DND-41 (cell line): Measurements from ENCODE around the gene HS3ST3B1.
A peak's percentile ranks its signal among the peaks of the same experiment; 100 is the strongest.

Experiments used
- ATAC-seq: fragments of 200-7000 bp; cut with Tn5 transposase; 3 replicates; pipeline ENCODE4 v1.9.1; 2021; ENCODE audit warnings: low read depth; ENCODE audit not compliant: insufficient read depth
- DNase-seq: peaks from one replicate; pipeline ENCODE4 v3.0.0-alpha.2; 2020
- H2AFZ ChIP-seq: 2 replicates; pipeline ENCODE4 v1.6.0; 2012; ENCODE audit warnings: low read depth, low read length
- H3K27ac ChIP-seq: 2 replicates; pipeline ENCODE4 v1.5.1; 2012; ENCODE audit warnings: low read length, inconsistent platforms
- H3K27me3 ChIP-seq: fragments of 200-600 bp; sonication (generic); 2 replicates; pipeline ENCODE4 v1.6.0; 2012; ENCODE audit warnings: low read length, mild to moderate bottlenecking, inconsistent platforms; ENCODE audit not compliant: insufficient read depth, poor library complexity
- H3K36me3 ChIP-seq: 2 replicates; pipeline ENCODE4 v1.5.1; 2012; ENCODE audit warnings: low read length, inconsistent platforms; ENCODE audit not compliant: insufficient read depth
- H3K4me1 ChIP-seq: 2 replicates; pipeline ENCODE4 v1.5.1; 2012; ENCODE audit warnings: mild to moderate bottlenecking, low read length; ENCODE audit not compliant: insufficient read depth
- H3K4me2 ChIP-seq: 2 replicates; pipeline ENCODE4 v1.6.0; 2012; ENCODE audit warnings: mild to moderate bottlenecking, moderate library complexity, low read length, inconsistent platforms; ENCODE audit not compliant: insufficient read depth
- H3K4me3 ChIP-seq, 2 experiments: fragments of 200-600 bp in 1 of 2; shearing (Covaris generic) in 1 of 2; 2 replicates each; pipeline ENCODE4 v1.5.1; 2012 to 2016; ENCODE audit warnings: inconsistent platforms in 2 of 2, low read length in 2 of 2, mild to moderate bottlenecking in 2 of 2, low read depth in 1 of 2, moderate library complexity in 1 of 2
- H3K79me2 ChIP-seq: 2 replicates; pipeline ENCODE4 v1.6.0; 2012; ENCODE audit warnings: low read length, inconsistent platforms; ENCODE audit not compliant: insufficient read depth
- H3K9ac ChIP-seq: 2 replicates; pipeline ENCODE4 v1.6.0; 2012; ENCODE audit warnings: low read depth, mild to moderate bottlenecking, inconsistent platforms, low read length, moderate library complexity
- H3K9me3 ChIP-seq: 2 replicates; pipeline ENCODE4 v1.5.1; 2012; ENCODE audit warnings: low read length, moderate library complexity, mild to moderate bottlenecking, inconsistent platforms; ENCODE audit not compliant: insufficient read depth, severe bottlenecking
- H4K20me1 ChIP-seq: 2 replicates; pipeline ENCODE4 v1.6.0; 2012; ENCODE audit warnings: low read length; ENCODE audit not compliant: insufficient read depth
- CTCF ChIP-seq: IDR thresholded peaks from 2 replicates; pipeline ENCODE4 v1.5.1; 2012; ENCODE audit warnings: borderline replicate concordance, low read length, moderate library complexity, mild to moderate bottlenecking; ENCODE audit not compliant: poor library complexity, severe bottlenecking; ENCODE audit errors: extremely low read depth
- EZH2 ChIP-seq: IDR thresholded peaks from 3 replicates; pipeline ENCODE4 v1.6.1; 2012; ENCODE audit warnings: borderline replicate concordance, low read depth, mild to moderate bottlenecking, moderate library complexity, low read length, inconsistent platforms; ENCODE audit not compliant: severe bottlenecking

HS3ST3B1 gene

DNA sequence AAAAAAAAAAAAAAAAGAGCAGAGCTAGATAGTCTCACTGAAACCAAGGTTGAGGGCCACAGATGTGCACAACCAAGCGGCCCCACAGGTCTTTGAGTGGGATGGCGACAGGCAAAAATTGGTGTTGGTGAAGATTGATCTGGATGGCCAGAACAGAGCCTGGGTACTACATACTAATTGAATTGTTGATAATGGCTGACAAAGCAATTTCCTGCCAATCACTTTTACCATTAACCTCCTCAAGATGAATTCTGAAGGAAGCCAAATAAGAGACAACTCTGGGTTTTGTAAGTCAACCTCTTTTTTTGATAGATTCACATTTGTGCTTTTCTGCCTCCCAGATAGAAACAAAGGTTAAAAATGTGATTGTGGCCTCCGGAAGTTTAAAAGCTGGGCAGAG lies 19.4 kb upstream of the HS3ST3B1 start:
- Histone ChIP-seq H3K4me2 (no peak overlapping the region), H2AFZ (no peak overlapping the region), H3K27me3 (no peaks in the 10 kb centered on the region), H3K27ac (no peak overlapping the region), H3K9me3 (no peaks in the 10 kb centered on the region), H4K20me1 (no peaks in the 10 kb centered on the region), H3K79me2 (no peaks in the 10 kb centered on the region), H3K36me3 (no peaks in the 10 kb centered on the region), H3K4me1 (no peaks in the 10 kb centered on the region), H3K9ac (no peak overlapping the region), H3K4me3 (no peak overlapping the region)
- DNase-seq (no peak), ATAC-seq (no peak)
- TF ChIP-seq CTCF (no peak), EZH2 (no peak)

GRCh38 chr17:14282726-14283125 lies 18.2 kb upstream of the HS3ST3B1 start:
- Histone ChIP-seq H3K9ac (no peak overlapping the region), H4K20me1 (no peaks in the 10 kb centered on the region), H3K4me2 (no peak overlapping the region), H3K36me3 (no peaks in the 10 kb centered on the region), H3K9me3 (no peaks in the 10 kb centered on the region), H3K27ac (no peak overlapping the region), H3K4me3 (no peak overlapping the region), H3K79me2 (no peaks in the 10 kb centered on the region), H2AFZ (no peak overlapping the region), H3K4me1 (no peaks in the 10 kb centered on the region), H3K27me3 (no peaks in the 10 kb centered on the region)
- ATAC-seq (peak; percentile 92), DNase-seq (peak; percentile 35)
- TF ChIP-seq CTCF, result no peak
- no peak for TF ChIP-seq EZH2

- no peaks in the 10 kb centered on the region for H3K36me3 ChIP-seq
- no peak for TF ChIP-seq CTCF
- no peak for TF ChIP-seq EZH2
- no peak overlapping the region for H3K9ac ChIP-seq
- H3K4me1 ChIP-seq, result no peaks in the 10 kb centered on the region
- H2AFZ ChIP-seq, result no peak overlapping the region
- H4K20me1 ChIP-seq, result no peaks in the 10 kb centered on the region
- DNase-seq, result no peak
- no peak for ATAC-seq
- no peaks in the 10 kb centered on the region for H3K79me2 ChIP-seq
- H3K4me3 ChIP-seq, result no peak overlapping the region
- no peak overlapping the region for H3K4me2 ChIP-seq
- no peaks in the 10 kb centered on the region for H3K9me3 ChIP-seq
- no peak overlapping the region for H3K27ac ChIP-seq
- no peaks in the 10 kb centered on the region for H3K27me3 ChIP-seq
Observed at GRCh38 chr17:14289162-14289561, 11.7 kb upstream of the HS3ST3B1 start.

- no peak for DNase-seq
- Histone ChIP-seq H3K4me2 (no peak overlapping the region), H3K27ac (no peak overlapping the region), H4K20me1 (no peaks in the 10 kb centered on the region), H3K27me3 (peaks cover 13% of the 10 kb centered on the region), H3K79me2 (no peaks in the 10 kb centered on the region), H3K4me1 (peaks cover 7% of the 10 kb centered on the region), H3K9me3 (no peaks in the 10 kb centered on the region), H2AFZ (no peak overlapping the region), H3K9ac (no peak overlapping the region), H3K36me3 (no peaks in the 10 kb centered on the region), H3K4me3 (no peak overlapping the region)
- ATAC-seq, result no peak
- no peak for TF ChIP-seq CTCF
- TF ChIP-seq EZH2, result no peak
Observed at GRCh38 chr17:14294876-14295275, 6.0 kb upstream of the HS3ST3B1 start.
